RWPE1 (cell line): ENCODE measurements around the gene HMCES.
A peak's percentile ranks its signal among the peaks of the same experiment; 100 is the strongest.

Experiments used
- CTCF ChIA-PET: fragments of 350-600 bp; sonication (Branson Sonifier 250); formaldehyde crosslinking; extraction: SDS; loops from one replicate; lab custom pipeline; 2021; lab: Yijun Ruan, JAX
- POLR2A ChIA-PET: fragments of 400-600 bp; formaldehyde crosslinking; extraction: SDS; loops from one replicate; lab custom pipeline; 2020; ENCODE audit warnings: antibody characterized with exemption; ENCODE audit not compliant: low non-redundant PET; lab: Yijun Ruan, JAX
- DNase-seq: peaks from one replicate; pipeline ENCODE4 v3.0.0; 2012; ENCODE audit warnings: low spot score
- H3K27ac ChIP-seq: fragments of 450-650 bp; 2 replicates; pipeline ENCODE4 v1.5.1; 2017
- CTCF ChIP-seq: fragments of 450-650 bp; conservative IDR thresholded peaks from 2 replicates; pipeline ENCODE4 v1.5.1; 2017; ENCODE audit warnings: low read depth, mild to moderate bottlenecking

Gene HMCES

GRCh38 chr3:129278966-129279906 lies 566 bp downstream of the HMCES start:
- H3K27ac ChIP-seq, result peak overlapping the region; percentile 93
- CTCF ChIA-PET, result interaction anchor here (0.7 kb wide), 1 partner anchor 77 kb away, joined by 3 read pairs; no protein-coding TSS in a partner anchor
- POLR2A ChIA-PET, result interaction anchor here (0.7 kb wide), 1 partner anchor 34 kb away, joined by 3 read pairs; no protein-coding TSS in a partner anchor
- peak; percentile 69 for DNase-seq
- no peak for TF ChIP-seq CTCF

- no peak for DNase-seq
- POLR2A ChIA-PET, result no interaction called here
- H3K27ac ChIP-seq, result peak overlapping the region; percentile 93
- CTCF ChIA-PET, result interaction anchor here (0.7 kb wide), 1 partner anchor 76 kb away, joined by 3 read pairs; no protein-coding TSS in a partner anchor
- TF ChIP-seq CTCF, result no peak
Observed at GRCh38 chr3:129280183-129280582, 1.5 kb downstream of the HMCES start.

- ChIA-PET POLR2A (no interaction called here), CTCF (no interaction called here)
- peak overlapping the region; percentile 67 for H3K27ac ChIP-seq
- TF ChIP-seq CTCF, result no peak
- DNase-seq, result no peak
Observed at GRCh38 chr3:129281726-129282125, 3.1 kb downstream of the HMCES start.

GRCh38 chr3:129282727-129283327 lies 4.2 kb downstream of the HMCES start:
- POLR2A ChIA-PET, result interaction anchor here (1.2 kb wide), 1 partner anchor 34 kb away, joined by 6 read pairs; no protein-coding TSS in a partner anchor
- DNase-seq, result peak; percentile 59
- TF ChIP-seq CTCF, result no peak
- CTCF ChIA-PET, result interaction anchor here (0.7 to 1.1 kb wide), 2 partner anchors 22 to 468 kb away, joined by 3 read pairs; no protein-coding TSS in a partner anchor
- peak overlapping the region; percentile 59 for H3K27ac ChIP-seq

GRCh38 chr3:129286081-129286480 lies 7.4 kb downstream of the HMCES start:
- POLR2A ChIA-PET, result no interaction called here
- DNase-seq, result no peak
- TF ChIP-seq CTCF, result no peak
- H3K27ac ChIP-seq, result no peak overlapping the region
- CTCF ChIA-PET, result no interaction called here

- POLR2A ChIA-PET, result no interaction called here
- no peak for DNase-seq
- no peak overlapping the region for H3K27ac ChIP-seq
- no peak for TF ChIP-seq CTCF
- CTCF ChIA-PET, result no interaction called here
Observed at GRCh38 chr3:129288446-129288845, 9.8 kb downstream of the HMCES start.
